Activated CD8-positive, alpha-beta T cell treated with anti-CD3 and anti-CD28 coated beads for 36 hours (primary cell): ENCODE measurements around the gene RAD51B. TPM values are rescaled to one million over a fixed set of nuclear protein-coding genes. Genes with fewer than 3 reads are reported as not detected.

ENCODE experiments used
- ATAC-seq: fragments of 200-7000 bp; cut with Tn5 transposase; one replicate; pipeline ENCODE4 v1.10.0; 2021; ENCODE audit warnings: mild to moderate bottlenecking, moderate library complexity
- CTCF ChIA-PET: fragments of 350-600 bp; sonication (Branson Sonifier 250); formaldehyde crosslinking; loops from one replicate; lab custom pipeline; 2021; ENCODE audit warnings: antibody characterized with exemption; lab: Charles Lee
- POLR2A ChIA-PET: fragments of 350-600 bp; sonication (Branson Sonifier 250); formaldehyde crosslinking; loops from one replicate; lab custom pipeline; 2021; ENCODE audit warnings: antibody characterized with exemption; lab: Charles Lee
- DNase-seq: peaks from one replicate; pipeline ENCODE4 v3.0.0-alpha.2; 2020
- H3K27ac Mint-ChIP-seq: one replicate; pipeline ENCODE4 v1.8.0; 2021; ENCODE audit warnings: mild to moderate bottlenecking, mixed read lengths
- H3K27me3 Mint-ChIP-seq: one replicate; pipeline ENCODE4 v1.8.0; 2021; ENCODE audit warnings: mixed read lengths
- H3K36me3 Mint-ChIP-seq: one replicate; pipeline ENCODE4 v1.8.0; 2021; ENCODE audit warnings: low read depth, mixed read lengths
- H3K4me1 Mint-ChIP-seq: one replicate; pipeline ENCODE4 v1.8.0; 2021; ENCODE audit warnings: low read depth, mixed read lengths
- H3K4me3 Mint-ChIP-seq: one replicate; pipeline ENCODE4 v1.8.0; 2021; ENCODE audit warnings: mild to moderate bottlenecking, moderate library complexity, mixed read lengths
- H3K9me3 Mint-ChIP-seq: one replicate; pipeline ENCODE4 v1.8.0; 2021; ENCODE audit warnings: mixed read lengths
- CTCF ChIP-seq: fragments of 200-600 bp; IDR thresholded peaks from one replicate; pipeline ENCODE4 v1.8.0; 2022; ENCODE audit warnings: antibody characterized with exemption, mild to moderate bottlenecking
- intact Hi-C: fragments of 100-400 bp; cut with micrococcal nuclease; formaldehyde crosslinking; loops from one replicate; pipeline ENCODE4 v1.10.0; 2022
- total RNA-seq, 2 experiments: library from RNA; stranded (reverse); gene quantifications; one replicate each; pipeline ENCODE4 v1.2.3, GENCODE V29; 2021

Gene RAD51B
- total RNA-seq, 2 experiments from 2014 or later: 38.2 to 40.6 TPM

GRCh38 chr14:68741477-68741791 is 921.9 kb downstream of the RAD51B start:
- DNase-seq: no peak
- H3K27me3 Mint-ChIP-seq: no peaks in the 10 kb centered on the region
- ATAC-seq: no peak
- H3K27ac Mint-ChIP-seq: no peak overlapping the region
- ChIA-PET POLR2A (interaction anchor here (1.0 to 1.3 kb wide), 2 partner anchors 16 to 19 kb away, joined by 3 read pairs; no protein-coding TSS in a partner anchor), CTCF (interaction anchor here (1.3 kb wide), 1 partner anchor 10 kb away, joined by 3 read pairs; no protein-coding TSS in a partner anchor)
- H3K36me3 Mint-ChIP-seq: no peaks in the 10 kb centered on the region
- peaks cover 8% of the 10 kb centered on the region for H3K9me3 Mint-ChIP-seq
- no peak for TF ChIP-seq CTCF
- peaks cover 6% of the 10 kb centered on the region for H3K4me1 Mint-ChIP-seq
- intact Hi-C loops: no loop called here
- H3K4me3 Mint-ChIP-seq: no peak overlapping the region

DNA sequence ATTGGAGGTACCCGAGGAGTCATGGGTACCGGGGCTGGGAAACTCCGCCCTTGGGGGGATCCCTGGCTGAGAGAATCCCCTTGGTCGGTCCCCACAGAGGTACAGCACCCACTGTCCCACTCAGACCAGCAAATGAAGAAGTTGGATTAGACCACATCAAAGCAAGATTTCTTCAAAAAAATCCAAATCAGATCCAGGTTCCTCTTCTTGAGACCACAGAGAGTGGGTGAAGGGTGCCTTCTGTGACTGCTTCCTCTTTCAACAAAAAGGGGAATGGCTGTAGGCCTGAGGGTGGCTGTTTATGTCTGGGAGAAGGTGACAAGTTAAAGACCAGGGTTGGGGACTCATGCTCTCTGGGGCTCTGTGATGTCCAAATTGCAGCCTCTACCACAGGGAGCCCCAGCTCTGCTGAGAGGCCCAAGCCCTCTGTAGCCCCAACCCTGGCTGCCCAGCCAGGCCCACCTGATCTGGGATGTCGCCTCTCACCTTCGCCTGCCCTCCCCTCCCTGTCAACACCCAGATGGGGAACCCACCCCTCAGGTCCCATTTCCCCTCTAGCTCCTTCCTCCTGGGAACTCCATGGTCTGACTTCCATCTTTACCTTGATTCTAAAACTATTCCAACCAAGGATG is 922.4 kb downstream of the RAD51B start:
- no peak for ATAC-seq
- H3K4me3 Mint-ChIP-seq: no peak overlapping the region
- ChIA-PET POLR2A (no interaction called here), CTCF (interaction anchor here (1.3 kb wide), 1 partner anchor 10 kb away, joined by 3 read pairs; no protein-coding TSS in a partner anchor)
- intact Hi-C loops: no loop called here
- peaks cover 8% of the 10 kb centered on the region for H3K9me3 Mint-ChIP-seq
- no peaks in the 10 kb centered on the region for H3K27me3 Mint-ChIP-seq
- no peaks in the 10 kb centered on the region for H3K36me3 Mint-ChIP-seq
- no peak overlapping the region for H3K27ac Mint-ChIP-seq
- H3K4me1 Mint-ChIP-seq: peaks cover 6% of the 10 kb centered on the region
- no peak for DNase-seq
- TF ChIP-seq CTCF: no peak

DNA sequence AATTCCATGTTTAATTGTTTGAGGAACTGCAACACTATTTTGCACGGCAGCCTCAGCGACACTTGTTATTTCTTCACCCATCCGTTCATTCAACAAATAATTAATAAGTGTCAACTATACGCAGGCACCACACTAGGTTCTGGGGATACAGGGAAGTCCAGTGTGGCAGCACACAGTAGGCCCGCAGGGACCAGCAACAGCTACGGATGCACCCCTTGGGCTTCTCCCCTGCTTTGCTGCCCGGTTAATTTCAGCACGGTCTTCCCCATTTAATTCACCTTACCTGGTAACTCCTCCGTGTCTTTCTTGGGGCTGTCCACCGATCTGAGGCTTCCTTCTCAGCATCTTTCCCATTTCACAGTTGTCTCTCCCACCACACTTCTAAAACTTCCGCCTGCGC is 925.0 kb downstream of the RAD51B start:
- Mint-ChIP-seq H3K27ac (no peak overlapping the region), H3K9me3 (peaks cover 8% of the 10 kb centered on the region), H3K36me3 (no peaks in the 10 kb centered on the region), H3K4me1 (peaks cover 5% of the 10 kb centered on the region), H3K27me3 (no peaks in the 10 kb centered on the region), H3K4me3 (no peak overlapping the region)
- intact Hi-C loops: no loop called here
- TF ChIP-seq CTCF: no peak
- no peak for DNase-seq
- ChIA-PET CTCF (interaction anchor here (1.0 to 1.2 kb wide), 2 partner anchors 10 to 35 kb away, joined by 3 to 4 read pairs; no protein-coding TSS in a partner anchor), POLR2A (interaction anchor here (1.3 kb wide), 1 partner anchor 45 kb away, joined by 3 read pairs; no protein-coding TSS in a partner anchor)
- ATAC-seq: no peak

- no peak for TF ChIP-seq CTCF
- POLR2A ChIA-PET: no interaction called here
- no peak for DNase-seq
- Mint-ChIP-seq H3K36me3 (no peaks in the 10 kb centered on the region), H3K4me1 (peaks cover 3% of the 10 kb centered on the region), H3K9me3 (no peaks in the 10 kb centered on the region), H3K4me3 (no peak overlapping the region), H3K27ac (no peak overlapping the region), H3K27me3 (no peaks in the 10 kb centered on the region)
- CTCF ChIA-PET: no interaction called here
- no peak for ATAC-seq
- intact Hi-C loops: no loop called here
Observed at GRCh38 chr14:68747393-68747792, 927.8 kb downstream of the RAD51B start.

DNA sequence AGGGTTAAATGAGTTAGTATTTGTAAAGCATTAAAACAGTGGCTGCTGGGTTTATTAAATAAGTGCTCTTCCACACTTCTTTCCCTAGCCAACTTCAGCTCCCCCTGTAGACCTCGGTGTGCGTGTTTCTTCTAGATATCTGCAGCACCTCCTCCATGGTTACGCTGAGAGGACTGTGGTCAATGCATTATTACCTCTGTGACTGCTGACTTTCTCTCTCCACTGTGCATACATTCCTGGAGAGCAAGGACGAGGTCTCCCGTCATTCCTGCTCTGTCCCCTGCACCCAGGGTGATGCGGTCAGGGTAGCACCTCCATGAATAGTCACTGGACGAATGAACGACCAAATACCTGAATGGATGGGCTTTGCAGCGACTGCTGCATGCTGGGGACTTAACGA is 928.7 kb downstream of the RAD51B start:
- no peaks in the 10 kb centered on the region for H3K27me3 Mint-ChIP-seq
- DNase-seq (no peak), ATAC-seq (no peak)
- no peak overlapping the region for H3K27ac Mint-ChIP-seq
- POLR2A ChIA-PET: no interaction called here
- H3K36me3 Mint-ChIP-seq: no peaks in the 10 kb centered on the region
- TF ChIP-seq CTCF: no peak
- no peak overlapping the region for H3K4me3 Mint-ChIP-seq
- CTCF ChIA-PET: no interaction called here
- peaks cover 3% of the 10 kb centered on the region for H3K4me1 Mint-ChIP-seq
- no peaks in the 10 kb centered on the region for H3K9me3 Mint-ChIP-seq
- intact Hi-C loops: no loop called here
